Gastroesophageal sphincter (tissue), 3 donors: ENCODE data around the gene TMEM91.

Source experiments
- CTCF ChIP-seq, 4 experiments: fragments of 200-600 bp in 2 of 4; fragments of 450-650 bp in 2 of 4; sonication (generic) in 1 of 4; IDR thresholded peaks; one replicate each; pipeline ENCODE4 v1.5.1; 2017 to 2019; ENCODE audit warnings: antibody characterized with exemption in 4 of 4, mild to moderate bottlenecking in 2 of 4, moderate library complexity in 2 of 4
- EP300 ChIP-seq: sonication (generic); formaldehyde crosslinking; IDR thresholded peaks from one replicate; pipeline ENCODE4 v1.6.1; 2017; ENCODE audit warnings: antibody characterized with exemption, mild to moderate bottlenecking
- POLR2AphosphoS5 ChIP-seq: sonication (generic); formaldehyde crosslinking; IDR thresholded peaks from one replicate; pipeline ENCODE4 v1.6.1; 2017; ENCODE audit warnings: antibody characterized with exemption

GRCh38 chr19:41428481-41428859 lies 52.1 kb downstream of the TMEM91 start:
- TF ChIP-seq CTCF (IDR thresholded peaks at IDR 0.05) (no peak), POLR2AphosphoS5 (no peak), EP300 (no peak)
